HG03571 (cell line): ENCODE measurements around the gene CERS6.
"Not testable (repeated sequence)": the region's sequence is repeated elsewhere in the genome, so short reads cannot be mapped to it uniquely, and the experiment has no call there.

ENCODE experiments used
- ATAC-seq: cut with Tn5 transposase; IDR thresholded peaks from one replicate; pipeline ENCODE4 v1.9.1; 2021; ENCODE audit not compliant: unreplicated experiment

Gene CERS6

DNA sequence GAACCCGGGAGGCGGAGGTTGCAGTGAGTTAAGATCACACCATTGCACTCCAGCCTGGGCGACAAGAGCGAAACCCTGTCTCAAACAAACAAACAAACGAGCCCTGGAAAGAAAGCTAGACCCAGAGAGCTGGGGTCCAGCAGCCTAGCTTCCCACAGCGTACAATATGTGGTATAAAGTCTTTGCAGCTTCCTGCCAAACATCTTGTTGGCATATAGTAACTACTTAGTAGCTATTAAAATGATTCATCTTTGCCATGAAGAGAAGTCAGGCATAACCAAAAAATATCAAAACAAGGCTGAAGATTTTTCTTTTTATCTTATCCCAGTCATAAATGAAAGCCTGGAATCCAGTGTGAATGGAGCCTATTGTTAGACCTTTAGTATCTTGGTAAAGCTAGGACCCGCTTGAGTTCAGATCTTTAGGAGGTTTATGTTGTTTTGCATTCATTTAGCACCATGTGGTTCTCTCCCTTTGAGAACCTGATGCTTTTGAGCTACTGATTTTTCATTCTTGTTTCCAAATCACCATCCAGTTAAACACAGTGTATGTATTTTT is 206.7 kb downstream of the CERS6 start:
- ATAC-seq, result no peak

DNA sequence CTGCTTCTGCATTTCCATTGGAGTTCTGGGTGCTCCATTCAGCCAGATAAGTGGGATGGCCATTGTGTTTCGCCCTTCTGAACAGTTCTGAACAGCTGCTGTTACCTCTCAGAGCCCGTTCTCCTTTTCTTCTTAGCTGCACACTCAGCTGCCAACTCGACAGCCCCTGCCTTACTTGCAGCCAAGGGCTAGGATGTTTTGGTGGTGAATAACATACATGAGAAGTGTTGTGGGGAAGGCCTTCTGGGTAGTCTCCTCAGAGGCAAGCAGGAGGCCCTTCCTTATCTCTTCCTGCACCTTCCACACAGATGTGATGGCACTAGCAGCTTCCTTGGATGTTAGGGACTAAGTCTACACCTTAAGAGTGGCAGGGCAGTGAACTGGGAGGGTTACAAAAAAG is 207.9 kb downstream of the CERS6 start:
- no peak for ATAC-seq

DNA sequence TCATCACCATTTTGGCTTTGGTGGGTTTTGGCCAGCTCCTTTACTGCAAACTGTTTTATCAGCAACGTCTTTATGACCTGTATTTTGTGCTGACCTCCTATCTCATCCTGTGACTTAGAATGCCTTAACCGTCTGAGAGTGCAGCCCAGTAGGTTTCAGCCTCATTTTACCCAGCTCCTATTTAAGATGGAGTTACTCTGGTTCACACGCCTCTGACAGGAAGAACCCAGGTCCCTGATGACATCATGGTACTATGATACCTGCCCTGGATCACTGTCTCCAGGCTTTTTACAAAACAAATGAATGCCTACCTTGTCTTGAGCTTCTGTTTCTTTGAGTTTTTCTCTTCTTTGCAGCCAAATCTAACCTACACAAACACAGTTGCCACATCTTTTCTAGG is 208.6 kb downstream of the CERS6 start:
- ATAC-seq, result not testable (repeated sequence)

DNA sequence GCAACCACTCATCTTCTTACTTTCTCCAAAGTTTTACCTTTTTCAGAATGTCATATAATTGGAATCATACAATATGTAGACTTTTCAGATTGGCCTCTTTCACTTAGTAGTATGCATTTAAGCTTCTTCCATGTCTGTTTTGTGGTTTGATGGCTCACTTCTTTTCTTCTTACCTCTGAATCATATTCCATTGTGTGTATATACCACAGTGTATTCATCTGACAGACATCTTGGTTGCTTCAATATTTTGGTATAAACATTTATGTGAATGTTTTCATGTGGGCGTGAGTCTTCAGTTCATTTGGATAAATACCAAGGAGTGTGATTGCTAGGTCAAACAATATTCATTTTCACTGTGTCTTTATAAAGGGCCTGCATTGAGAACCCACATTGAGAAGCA is 210.3 kb downstream of the CERS6 start:
- no peak for ATAC-seq

DNA sequence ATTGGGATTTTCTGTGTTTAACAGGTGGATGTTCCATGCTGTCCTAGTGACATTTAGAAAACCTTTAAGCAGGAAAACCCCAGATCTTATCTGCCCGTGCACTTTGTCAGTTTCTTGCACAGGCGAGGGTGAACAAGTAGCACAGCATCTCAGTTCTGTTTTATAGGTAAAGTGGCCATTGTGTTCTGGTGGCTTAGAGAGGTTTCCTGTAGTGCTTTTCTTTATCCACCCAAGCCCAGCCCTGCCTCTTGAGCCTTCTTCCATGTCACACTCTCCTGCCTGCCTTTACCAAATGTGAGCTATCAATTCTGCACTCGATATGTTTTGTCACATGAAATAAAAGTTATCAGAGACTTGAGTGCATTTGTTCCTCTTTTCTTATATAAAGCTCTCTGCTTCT is 211.1 kb downstream of the CERS6 start:
- ATAC-seq, result no peak

DNA sequence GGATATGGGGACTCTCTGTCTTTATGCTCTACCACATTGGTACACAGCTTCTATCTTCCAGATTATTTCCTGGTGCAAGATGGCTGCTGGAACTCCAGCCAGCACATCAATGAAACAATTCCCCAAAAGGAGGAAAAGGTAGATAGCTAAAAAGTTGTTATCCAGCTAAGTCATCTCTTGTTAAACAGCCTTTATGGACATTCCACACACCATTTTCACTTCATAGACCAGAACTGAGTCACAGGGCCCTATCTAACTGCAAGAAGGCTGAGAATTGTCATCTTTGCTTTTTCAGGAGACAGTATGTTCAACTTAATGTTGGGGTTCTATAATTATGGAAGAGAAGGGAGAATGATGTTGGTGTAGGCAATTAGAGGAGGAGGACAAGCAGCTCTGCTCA is 213.1 kb downstream of the CERS6 start:
- ATAC-seq, result no peak

DNA sequence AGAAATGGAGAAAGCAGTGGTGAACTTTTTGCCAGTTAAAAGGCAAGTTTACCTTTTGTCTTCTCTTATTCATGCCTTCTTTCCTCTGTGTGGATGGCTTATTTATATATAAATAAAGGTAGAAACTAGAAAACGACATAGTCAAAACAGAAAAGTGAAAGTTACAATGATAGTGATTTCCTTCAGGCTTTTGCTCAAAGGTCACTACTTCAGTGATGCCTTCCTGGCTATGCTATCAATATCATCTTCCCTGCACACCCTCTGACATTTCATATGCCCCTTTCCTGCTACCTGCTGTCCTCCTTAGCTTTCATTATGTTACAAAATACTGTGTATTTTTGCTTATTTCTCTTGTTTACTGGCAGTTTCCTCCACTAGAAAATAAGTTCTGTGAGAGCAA is 214.4 kb downstream of the CERS6 start:
- ATAC-seq, result no peak

DNA sequence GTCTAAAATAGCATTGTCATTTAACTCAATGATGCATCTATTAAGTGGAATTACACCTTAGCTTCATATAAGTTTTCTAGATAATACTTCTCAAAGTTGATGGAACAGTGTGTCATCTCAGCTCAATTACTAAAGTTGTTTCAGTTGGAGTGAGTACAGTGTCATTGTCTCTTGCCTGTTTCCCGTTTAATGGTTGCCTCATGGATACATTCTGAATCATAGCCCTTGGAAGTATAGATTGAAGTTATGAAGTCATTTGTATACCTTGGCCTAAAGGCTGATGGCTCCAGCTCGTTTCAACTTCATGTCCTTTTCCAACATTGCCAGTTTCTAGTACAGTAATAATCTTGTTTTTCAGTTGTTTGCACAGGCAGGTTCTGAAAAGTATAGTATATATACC is 215.9 kb downstream of the CERS6 start:
- no peak for ATAC-seq

DNA sequence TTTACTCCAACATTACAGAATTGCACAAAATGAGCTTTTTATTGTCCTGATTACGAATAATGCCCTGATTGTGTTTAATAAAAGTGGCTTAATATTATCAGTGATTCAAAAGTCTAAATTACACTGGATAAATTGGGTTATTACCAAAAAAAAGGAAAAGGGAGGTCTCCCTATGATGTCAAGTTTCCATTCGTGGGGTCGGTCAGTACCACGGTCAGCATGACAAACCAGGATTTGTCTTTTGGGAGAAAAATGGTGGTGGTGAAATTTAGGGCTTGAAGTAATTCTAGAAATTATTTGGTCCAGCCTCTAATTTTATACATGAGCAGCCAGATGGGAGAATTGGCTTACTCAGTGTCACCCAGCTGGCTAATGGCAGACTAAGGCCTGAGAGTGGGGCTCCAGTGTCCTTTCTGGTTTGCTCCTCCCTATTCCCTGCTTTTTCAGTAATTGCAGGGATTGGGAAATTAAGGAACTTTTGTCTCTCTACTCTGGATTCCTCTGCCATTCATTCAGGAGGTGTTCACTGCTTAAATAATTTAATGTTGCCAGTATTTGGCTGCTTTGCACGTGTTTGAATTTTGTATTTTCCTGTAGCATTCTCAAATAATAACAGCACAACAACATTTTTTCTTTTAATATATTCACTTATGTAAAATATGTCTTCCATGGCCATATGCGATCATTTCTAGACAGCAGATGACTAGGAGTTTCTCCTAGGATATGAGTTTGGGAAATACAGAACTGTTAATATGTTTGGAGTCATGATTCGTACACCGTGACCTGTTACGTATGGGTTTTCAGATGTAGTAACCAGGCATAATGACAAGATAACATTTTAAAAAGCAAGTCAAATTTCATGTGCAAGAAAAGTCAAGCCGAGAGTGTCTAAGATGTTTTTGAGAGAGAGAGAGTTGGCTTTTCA is 217.5 kb downstream of the CERS6 start:
- no peak for ATAC-seq

DNA sequence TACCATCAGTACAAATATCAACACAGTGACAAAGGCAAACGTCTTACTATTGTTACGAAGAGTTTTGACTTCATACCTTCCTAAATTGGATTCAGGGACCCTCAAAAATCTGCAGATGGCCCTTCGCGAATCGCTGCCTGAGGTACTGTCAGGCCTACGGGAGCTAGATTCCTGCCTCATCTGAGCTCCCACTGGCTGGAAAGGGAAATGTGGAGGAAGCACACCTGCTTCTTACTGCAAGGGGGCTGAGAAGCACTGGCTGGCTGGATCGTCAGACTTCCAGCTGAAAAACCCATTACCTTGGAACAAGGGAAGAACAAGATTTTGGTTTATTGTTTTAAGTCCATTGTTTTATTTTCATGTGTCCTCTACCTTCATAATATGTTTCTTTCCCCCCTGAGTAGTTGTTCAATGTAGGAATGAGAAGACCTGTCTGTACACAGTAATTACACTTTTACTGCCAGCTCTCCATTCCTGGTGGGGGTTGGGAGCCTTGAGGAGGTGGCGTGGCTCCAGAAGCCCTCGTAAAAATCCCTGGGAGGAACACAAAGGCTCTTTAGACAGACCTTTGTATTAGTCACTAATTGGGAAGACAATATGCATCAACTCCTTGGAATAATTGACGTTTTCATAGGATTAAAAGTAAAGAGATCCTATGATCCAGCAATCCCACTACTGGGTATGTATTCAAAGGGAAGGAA is 222.2 kb downstream of the CERS6 start:
- ATAC-seq, result no peak

DNA sequence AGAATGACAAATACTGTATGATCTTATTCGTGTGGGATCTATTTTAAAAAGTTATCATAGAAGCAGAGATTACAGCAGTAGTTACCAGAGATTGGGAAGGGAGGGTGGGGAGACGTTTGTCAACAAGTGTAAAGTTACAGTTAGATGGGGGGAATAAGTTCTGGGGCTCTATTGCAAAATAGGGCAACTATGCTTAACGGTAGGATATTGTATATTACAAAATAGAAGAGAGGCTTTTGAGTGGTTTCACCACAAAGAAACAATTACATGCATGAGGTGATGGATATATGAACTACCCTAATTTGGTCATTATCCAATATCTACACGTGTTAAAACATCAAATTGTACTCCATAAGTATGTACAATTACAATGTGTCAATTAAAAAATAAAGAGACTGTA is 223.0 kb downstream of the CERS6 start:
- no peak for ATAC-seq

DNA sequence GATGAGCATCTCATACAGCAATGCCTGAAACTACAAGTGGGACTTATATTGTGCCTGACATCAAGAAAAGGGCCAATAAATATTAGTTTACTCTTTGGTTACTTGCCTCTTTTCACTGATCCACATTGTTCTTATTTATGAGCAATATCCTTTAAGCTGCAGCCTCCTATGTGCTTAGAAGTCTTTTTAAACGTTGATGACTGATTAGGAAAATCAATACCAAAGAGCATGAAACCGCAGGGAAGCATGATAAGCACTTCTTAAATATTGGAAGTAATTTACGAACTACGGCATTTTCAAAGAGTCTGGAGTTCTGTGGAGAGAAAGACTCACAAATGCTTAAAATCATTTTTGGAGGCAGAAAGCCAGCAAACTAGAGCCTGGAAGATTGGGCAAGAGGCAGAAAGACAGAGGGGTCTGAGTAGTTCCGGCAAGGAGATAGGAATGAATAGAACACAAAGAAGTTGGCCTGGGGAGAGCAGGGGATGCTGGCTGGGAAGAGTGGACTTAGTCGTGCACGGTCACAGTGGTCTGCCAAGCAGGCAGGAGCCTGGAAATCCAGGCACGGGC is 223.8 kb downstream of the CERS6 start:
- ATAC-seq, result no peak

DNA sequence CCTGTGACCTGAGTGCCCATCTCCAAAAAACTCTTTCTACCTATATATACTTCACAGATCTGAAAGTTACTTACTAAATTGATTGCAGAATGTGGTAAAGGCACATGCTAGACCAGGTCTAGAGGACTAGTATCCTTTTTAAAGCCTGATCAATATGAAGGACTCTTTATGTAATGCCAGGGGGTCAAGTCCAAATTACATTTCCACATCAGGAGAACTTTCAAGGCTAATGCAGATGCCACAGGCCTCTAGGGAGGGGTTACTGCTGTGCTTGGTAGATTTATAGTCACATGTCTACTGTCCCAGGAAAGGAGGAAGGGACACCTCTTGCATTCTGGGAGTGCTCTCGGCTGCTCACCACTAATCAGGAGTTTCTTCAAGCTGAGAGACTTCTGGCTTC is 227.9 kb downstream of the CERS6 start:
- no peak for ATAC-seq

DNA sequence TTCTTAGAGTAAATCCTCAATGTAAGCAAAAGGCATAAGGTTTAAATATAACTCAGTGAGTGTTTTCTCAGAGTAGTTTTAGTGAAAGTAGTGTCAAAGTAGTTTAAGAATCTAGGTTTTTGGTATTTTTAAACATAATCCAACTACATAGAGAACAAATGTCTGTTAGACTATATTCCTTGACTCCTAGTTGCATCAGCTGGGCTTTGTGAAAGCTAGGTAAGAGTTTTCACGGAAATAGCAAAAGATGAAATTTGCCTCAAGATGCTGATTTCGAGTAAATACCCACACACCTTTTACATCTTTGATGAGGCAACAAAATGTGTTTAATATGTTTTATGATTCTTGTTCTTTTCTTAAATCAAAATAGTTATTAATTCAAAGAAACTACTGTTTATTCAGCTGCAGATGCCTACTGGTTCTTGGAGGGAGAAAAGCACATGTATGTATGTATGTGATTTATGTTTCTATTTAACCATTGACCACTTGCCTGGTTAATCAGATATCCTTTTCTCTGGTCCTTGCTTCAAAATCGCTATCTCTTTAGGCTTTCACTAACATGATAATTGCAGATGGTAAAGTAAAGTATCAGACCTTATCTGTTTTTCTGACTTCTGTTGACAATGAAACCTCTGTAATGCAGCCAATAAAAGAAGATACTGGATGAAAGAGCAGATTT is 229.0 kb downstream of the CERS6 start:
- ATAC-seq, result no peak

DNA sequence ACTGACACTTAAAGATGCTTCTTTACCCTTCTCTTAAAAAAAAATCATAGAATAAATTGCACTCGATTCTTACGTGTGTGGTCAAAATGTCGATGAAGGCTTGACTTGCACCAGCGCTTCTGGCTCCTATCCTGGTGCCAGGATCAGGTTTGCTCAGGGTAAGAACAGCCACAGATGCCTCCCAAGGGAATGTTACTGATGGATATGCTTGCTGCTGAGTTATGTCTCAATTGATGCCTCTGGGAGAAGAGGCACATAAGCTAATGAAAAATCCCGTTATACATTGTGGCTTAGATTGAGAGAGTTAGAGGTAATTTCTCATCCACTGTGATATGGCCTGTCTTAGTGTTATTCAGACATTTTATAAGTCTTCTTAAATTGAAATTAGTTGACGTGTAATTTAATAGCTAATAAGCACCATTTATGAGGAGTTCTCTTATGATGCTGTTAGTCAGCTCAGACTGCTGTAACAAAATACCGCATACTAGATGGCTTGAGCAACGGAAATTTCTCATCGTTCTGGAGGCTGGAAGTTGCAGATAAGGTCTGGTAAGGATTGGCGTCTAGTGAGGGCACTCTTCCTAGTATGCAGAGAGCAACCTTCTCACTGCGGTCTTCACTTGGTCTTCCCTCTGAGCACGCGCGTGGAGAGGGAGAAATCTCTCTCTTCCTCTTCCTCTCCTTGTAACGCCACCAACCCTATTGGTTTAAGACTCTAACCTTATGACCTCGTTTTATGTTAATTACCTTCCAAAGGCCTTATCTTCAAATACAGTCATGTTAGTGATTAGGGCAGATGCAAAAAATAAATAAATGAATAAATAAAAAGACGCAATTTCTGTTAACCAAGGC is 229.8 kb downstream of the CERS6 start:
- no peak for ATAC-seq

DNA sequence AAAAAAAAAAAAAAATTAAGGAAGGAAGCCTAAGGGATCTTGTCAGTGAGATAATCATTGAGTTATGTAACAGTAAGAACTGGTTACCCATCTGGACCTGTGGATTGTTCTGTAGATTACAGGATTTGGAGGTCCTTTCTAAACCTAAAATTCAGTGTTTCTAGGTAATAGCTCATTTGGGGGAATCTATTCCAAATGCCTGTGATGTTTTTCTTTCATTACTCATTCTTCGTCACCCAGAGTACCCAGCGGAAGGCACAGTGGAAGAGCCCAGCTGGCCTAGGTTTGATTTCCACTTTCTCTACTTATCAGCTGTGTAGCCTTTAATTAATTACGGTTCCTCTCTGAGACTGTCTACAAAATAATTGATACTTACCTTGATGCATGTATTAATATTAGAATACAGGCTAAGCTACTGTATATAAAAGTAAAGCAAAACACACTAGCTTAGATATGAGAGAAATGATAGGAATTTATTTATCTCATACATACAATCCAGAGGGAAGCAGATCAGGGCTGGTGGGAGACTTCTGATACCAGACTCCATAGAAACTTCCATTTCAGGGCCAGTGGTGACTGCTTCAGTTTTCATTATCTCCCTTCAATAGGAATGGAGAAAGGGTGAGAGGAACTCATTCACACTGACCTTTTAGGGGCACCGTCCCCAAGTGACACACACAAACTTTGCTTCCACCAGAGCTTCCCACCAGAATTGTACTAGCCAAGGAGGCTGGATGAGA is 230.6 kb downstream of the CERS6 start:
- no peak for ATAC-seq

DNA sequence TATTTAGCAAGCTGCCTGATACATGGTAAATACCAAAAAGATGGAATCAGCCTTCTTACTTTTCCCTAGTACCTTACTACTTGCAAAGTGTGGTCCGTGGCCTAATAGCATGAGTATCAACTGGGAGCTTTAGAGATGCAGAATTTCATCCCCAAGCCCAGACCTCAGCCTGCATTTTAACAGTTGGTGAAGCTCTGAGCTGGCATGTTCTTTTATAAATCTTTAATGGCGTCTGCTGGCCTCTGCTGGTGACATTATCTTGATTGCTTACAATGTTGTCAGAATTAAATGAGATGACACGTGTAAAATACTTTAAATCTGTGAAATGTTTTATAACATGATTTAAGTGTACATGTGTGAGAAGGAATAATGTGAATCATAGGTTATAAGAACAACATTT is 231.2 kb downstream of the CERS6 start:
- no peak for ATAC-seq

DNA sequence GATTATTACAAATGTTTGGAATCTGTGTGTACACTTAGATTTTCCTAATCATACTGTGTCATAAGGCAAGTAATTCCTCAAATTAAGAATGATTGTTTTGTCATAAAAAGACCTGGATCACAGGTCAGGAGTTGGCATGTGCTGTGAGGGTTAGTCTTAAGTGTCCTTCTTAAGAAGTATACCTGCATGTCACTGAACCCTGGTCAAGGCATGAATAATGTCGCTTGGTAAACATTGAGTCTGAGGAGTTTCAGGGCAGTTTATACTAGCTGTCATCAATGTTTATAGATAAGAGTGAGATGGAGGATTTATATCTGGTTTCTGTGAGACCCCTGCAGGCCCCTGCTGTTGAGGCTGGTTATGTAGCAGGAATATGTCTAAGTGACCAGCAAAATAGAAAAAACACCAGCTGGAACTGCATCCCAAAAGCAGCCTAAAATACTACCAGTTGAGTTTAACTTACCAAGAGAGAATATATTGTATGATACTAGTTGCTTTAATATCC is 234.4 kb downstream of the CERS6 start:
- ATAC-seq, result no peak

DNA sequence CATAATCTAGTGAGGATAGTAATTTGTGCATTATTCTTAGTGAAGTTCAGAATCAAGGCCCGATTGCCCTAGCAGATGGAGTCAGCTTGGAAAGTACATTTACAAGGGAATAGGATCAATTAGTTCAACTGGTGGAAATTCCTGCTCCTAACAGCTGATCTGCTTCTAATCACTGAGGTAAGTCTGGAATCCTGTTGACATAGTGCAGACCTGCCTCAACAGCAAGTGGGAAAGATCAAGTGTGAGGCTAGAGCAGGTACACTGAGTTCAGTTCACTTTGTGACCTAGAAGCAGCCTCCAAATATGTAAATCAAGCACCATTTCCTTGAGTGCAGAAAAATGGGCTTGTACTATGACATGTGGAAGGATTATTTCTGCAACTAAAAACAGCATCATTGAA is 235.1 kb downstream of the CERS6 start:
- no peak for ATAC-seq
